Activated CD8-positive, alpha-beta memory T cell treated with anti-CD3 and anti-CD28 coated beads, Interleukin-2, amount 50 U/mL, for 24 hours (primary cell): ENCODE measurements around the gene SUGT1.
"Not testable (repeated sequence)": the region's sequence is repeated elsewhere in the genome, so short reads cannot be mapped to it uniquely, and the experiment has no call there.

ENCODE experiments used
- DNase-seq: peaks from one replicate; pipeline ENCODE4 v3.0.0-alpha.2; 2020; ENCODE audit errors: extremely low read depth

Gene SUGT1

GRCh38 chr13:52669677-52670076 is 17.0 kb downstream of the SUGT1 start:
- no peak for DNase-seq

- DNase-seq: no peak
These were observed 18.1 kb downstream of the SUGT1 start for GRCh38 chr13:52670726-52671125.

GRCh38 chr13:52673465-52673864 is 20.8 kb downstream of the SUGT1 start:
- no peak for DNase-seq

- DNase-seq: no peak
These were observed 25.2 kb downstream of the SUGT1 start for GRCh38 chr13:52677823-52678222.

GRCh38 chr13:52685806-52686205 is 33.2 kb downstream of the SUGT1 start:
- not testable (repeated sequence) for DNase-seq

GRCh38 chr13:52686376-52686775 is 33.7 kb downstream of the SUGT1 start:
- DNase-seq: no peak

GRCh38 chr13:52695856-52696255 is 43.2 kb downstream of the SUGT1 start:
- no peak for DNase-seq

- no peak for DNase-seq
These were observed 43.9 kb downstream of the SUGT1 start for GRCh38 chr13:52696566-52696965.

- DNase-seq: no peak
These were observed 49.3 kb downstream of the SUGT1 start for GRCh38 chr13:52701728-52702465.

GRCh38 chr13:52703482-52703881 is 50.8 kb downstream of the SUGT1 start:
- DNase-seq: no peak

GRCh38 chr13:52706081-52706480 is 53.4 kb downstream of the SUGT1 start:
- DNase-seq: no peak

GRCh38 chr13:52707375-52707774 is 54.7 kb downstream of the SUGT1 start:
- DNase-seq: no peak

GRCh38 chr13:52708266-52708665 is 55.6 kb downstream of the SUGT1 start:
- DNase-seq: not testable (repeated sequence)

GRCh38 chr13:52711286-52711685 is 58.6 kb downstream of the SUGT1 start:
- DNase-seq: no peak

- no peak for DNase-seq
These were observed 59.7 kb downstream of the SUGT1 start for GRCh38 chr13:52712385-52712784.

- DNase-seq: no peak
These were observed 61.3 kb downstream of the SUGT1 start for GRCh38 chr13:52713894-52714293.

- not testable (repeated sequence) for DNase-seq
These were observed 68.3 kb downstream of the SUGT1 start for GRCh38 chr13:52720904-52721303.

- DNase-seq: not testable (repeated sequence)
These were observed 68.7 kb downstream of the SUGT1 start for GRCh38 chr13:52721356-52721755.

GRCh38 chr13:52723181-52723580 is 70.5 kb downstream of the SUGT1 start:
- DNase-seq: no peak

- no peak for DNase-seq
These were observed 72.7 kb downstream of the SUGT1 start for GRCh38 chr13:52725302-52725701.

- DNase-seq: no peak
These were observed 73.6 kb downstream of the SUGT1 start for GRCh38 chr13:52726258-52726657.

- DNase-seq: no peak
These were observed 81.5 kb downstream of the SUGT1 start for GRCh38 chr13:52734075-52734623.

- no peak for DNase-seq
These were observed 84.3 kb downstream of the SUGT1 start for GRCh38 chr13:52736891-52737290.

- no peak for DNase-seq
These were observed 84.8 kb downstream of the SUGT1 start for GRCh38 chr13:52737451-52737850.
